GM19438 (cell line): ENCODE measurements around the gene EME1.
"Not testable (repeated sequence)": the region's sequence is repeated elsewhere in the genome, so short reads cannot be mapped to it uniquely, and the experiment has no call there.

Experiments used
- ATAC-seq: cut with Tn5 transposase; IDR thresholded peaks from one replicate; pipeline ENCODE4 v1.9.1; 2021; ENCODE audit warnings: low read depth; ENCODE audit not compliant: unreplicated experiment

Gene EME1

DNA sequence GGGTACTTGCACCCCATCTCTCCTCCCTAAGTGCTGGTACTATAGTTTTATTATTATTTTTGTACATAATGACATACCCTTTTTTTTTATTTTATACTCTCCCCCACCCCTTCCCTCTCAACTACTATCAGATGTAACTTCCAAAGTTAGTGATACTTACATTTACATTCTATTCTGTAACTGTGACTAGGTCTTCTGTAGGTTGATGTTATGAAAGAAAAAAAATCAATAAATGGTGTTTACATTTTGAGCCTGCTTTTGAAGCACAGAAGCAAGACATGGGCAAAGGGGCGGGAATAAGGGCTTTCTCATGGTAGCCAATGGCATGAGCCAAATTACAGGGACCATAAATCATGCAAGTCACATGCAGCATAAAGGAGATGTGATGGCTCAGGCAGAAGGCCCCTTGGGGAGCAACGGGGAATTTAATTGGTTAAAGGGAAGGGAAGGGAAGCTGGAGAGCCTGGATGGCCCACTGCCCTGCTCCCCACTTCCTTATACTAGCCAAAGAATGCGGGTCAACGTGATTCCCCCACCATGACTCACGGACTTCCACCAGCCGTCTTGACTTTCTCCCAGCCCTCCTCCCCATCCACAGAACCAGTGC, 50.6 kb downstream of the EME1 start:
- ATAC-seq: no peak

DNA sequence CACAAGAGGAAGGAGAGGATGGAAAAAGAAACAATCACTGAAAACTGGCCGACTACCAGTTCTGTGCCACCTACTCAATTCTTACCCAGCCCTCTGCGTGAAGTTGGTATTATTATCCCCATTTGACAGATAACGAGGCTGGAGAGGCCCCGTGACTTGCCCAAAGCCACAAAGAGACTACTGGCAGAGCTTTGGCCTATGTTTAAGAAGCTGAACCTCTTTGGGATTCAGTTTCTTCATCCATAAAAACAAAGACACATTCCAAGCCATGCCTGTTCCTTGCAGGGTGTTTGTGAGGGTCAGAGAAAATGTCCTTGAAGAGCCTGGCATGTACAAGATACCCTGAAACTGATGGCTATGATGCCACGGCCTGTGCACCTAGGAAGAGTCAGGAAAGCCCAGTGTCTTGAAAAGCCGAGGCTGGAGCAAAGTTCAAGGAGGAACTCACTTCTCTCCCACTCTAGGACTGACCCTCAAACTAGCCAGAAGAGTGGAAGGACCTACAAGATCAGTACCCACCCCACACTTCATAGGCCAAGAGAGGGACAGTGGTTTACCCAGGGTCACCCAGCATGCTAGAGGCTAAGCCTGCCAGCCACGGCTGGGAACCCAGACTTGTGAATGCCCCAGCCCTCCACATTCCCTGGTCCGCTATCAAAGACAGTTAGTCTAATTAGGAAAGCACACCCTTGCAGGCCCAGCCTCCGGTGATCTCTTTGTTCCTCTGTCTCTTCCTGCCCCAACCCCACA, 51.4 kb downstream of the EME1 start:
- ATAC-seq: no peak

- ATAC-seq: no peak
Observed at GRCh38 chr17:50424996-50425681, 52.1 kb downstream of the EME1 start.

GRCh38 chr17:50425682-50426471, 52.8 kb downstream of the EME1 start, which contains the start of gene ACSF2:
TSS of gene ACSF2 (plus strand) at chr17:50426218. CDS start at chr17:50426262, 44 bp downstream.
- ATAC-seq: peak; percentile 60

DNA sequence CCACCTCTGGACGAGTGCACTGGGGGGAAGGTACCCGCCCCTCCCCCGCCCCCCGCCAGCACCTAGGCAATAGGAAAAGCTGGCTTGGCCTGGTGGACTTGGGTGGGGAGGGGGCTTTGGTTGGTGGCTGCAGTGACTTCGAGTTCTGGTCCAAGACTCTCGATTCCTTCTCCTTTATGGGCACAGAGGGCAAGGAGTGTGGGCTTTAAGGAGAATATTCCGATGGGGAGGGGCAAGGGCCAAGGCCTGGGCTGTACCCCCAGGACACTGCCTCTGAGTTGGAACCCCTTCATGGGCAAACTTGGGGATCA, 53.4 kb downstream of the EME1 start:
- peak; percentile 26 for ATAC-seq

GRCh38 chr17:50426814-50427787, 54.1 kb downstream of the EME1 start:
- peak; percentile 48 for ATAC-seq

DNA sequence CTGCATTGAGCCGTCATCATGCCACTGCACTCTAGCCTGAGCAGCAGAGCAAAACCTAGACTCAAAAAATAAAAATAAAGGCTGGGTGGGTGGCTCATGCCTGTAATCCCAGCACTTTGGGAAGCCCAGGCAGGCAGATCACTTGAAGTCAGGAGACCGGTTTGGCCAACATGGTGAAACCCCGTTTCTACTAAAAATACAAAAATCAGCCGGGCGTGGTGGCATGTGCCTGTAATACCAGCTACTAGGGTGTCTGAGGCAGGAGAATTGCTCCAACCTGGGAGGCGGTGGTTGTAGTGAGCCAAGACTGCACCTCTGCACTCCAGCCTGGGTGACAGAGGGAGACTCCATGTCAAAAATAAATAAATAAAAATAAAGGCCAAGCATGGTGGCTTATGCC, 55.1 kb downstream of the EME1 start:
- not testable (repeated sequence) for ATAC-seq

DNA sequence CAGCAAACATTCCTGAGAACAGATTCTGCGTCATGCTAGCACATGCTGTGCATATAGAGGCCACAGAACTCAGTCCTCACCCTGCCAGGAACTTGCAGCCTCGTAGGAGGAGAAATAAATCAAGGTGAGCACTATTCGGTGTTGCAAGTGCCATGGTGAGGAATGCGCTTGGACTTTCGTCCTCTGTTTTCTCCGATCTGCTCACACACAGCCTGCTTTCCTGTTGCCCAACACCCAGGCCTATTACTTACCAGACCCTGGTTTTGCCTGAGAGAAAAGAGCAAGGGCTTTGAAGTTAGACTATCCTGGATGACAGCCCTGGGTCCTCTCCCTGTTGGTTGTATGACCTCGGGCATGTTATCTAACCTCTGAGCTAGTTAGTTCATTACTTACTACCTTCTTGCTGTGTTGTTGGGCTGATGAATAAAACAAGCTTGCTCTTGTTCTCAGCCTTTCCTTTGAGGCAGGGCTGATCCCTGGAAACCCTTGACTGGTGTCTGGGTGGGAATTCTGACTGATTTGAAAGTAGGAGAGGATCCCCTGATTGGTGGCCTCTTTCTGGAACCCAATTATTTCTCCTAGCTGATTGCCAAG, 55.9 kb downstream of the EME1 start:
- no peak for ATAC-seq

GRCh38 chr17:50429793-50430192, 56.8 kb downstream of the EME1 start:
- ATAC-seq: no peak
